BLaER1 treated with 17β-estradiol and CSF1 and Interleukin-3, amounts not matched to agents 10 nM and 100 nM (cell line): Measurements from ENCODE around the gene ELP5.
A peak's percentile ranks its signal among the peaks of the same experiment; 100 is the strongest.

Experiments
- H3K27ac ChIP-seq, 11 experiments: shearing (Covaris generic); formaldehyde crosslinking; 2 replicates each; pipeline ENCODE4 v1.8.1; 2022
- H3K27me3 ChIP-seq, 11 experiments: shearing (Covaris generic); formaldehyde crosslinking; 2 replicates each; pipeline ENCODE4 v1.8.1; 2022
- H3K36me3 ChIP-seq, 11 experiments: shearing (Covaris generic); formaldehyde crosslinking; 2 replicates each; pipeline ENCODE4 v1.8.1; 2022
- H3K4me1 ChIP-seq, 10 experiments: shearing (Covaris generic); formaldehyde crosslinking; 2 replicates each; pipeline ENCODE4 v1.8.1; 2022
- H3K4me2 ChIP-seq, 11 experiments: shearing (Covaris generic); formaldehyde crosslinking; 2 replicates each; pipeline ENCODE4 v1.8.1; 2022
- H3K4me3 ChIP-seq, 10 experiments: shearing (Covaris generic); formaldehyde crosslinking; 2 replicates each; pipeline ENCODE4 v1.8.1; 2022
- H3K9ac ChIP-seq, 11 experiments: shearing (Covaris generic); formaldehyde crosslinking; 2 replicates each; pipeline ENCODE4 v1.8.1; 2022
- H3K9me3 ChIP-seq, 11 experiments: shearing (Covaris generic); formaldehyde crosslinking; replicated peaks in 1 of 11; 2 replicates each; pipeline ENCODE4 v1.8.1; 2022
- H4K20me1 ChIP-seq, 11 experiments: shearing (Covaris generic); formaldehyde crosslinking; 2 replicates each; pipeline ENCODE4 v1.8.1; 2022
- Cebpa-rat ChIP-seq, 11 experiments: shearing (Covaris generic); IDR thresholded peaks; 2 replicates each; pipeline ENCODE4 v1.8.1; 2022

Gene ELP5

DNA sequence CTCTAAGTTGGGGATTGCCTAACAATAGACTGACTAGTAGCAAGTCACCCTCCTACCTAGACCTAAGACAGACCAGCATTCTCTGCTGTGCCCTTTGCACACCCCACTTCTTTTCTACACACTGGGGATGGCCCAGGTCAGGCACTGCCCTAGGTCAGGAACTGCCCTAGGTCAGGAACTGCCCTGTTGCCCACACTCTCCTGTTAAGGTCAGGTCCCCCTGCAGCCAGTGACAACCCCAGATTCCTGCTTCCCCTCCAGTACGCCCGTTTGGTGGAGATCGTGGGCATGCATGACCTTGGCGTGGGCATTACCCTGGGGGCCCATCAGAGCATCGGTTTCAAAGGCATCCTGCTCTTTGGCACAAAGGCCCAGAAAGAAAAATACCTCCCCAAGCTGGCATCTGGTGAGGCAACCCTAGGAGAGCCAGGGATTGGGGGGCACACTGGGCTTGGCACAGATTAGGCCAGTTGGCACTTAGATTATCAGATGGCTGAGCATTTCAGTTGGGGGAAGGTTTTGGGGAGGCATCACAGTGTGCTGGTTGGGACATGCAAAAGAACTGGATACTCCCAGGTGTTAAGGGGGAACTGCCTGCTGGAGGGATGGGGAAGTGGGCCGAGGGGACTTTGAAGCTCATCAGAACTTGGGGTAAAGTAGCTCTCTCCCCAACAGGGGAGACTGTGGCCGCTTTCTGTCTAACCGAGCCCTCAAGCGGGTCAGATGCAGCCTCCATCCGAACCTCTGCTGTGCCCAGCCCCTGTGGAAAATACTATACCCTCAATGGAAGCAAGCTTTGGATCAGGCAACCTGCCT lies 30.5 kb upstream of the ELP5 start:
- Histone ChIP-seq H3K4me1 (peaks cover 38 to 58% (median 47%) of the 10 kb centered on the region in 10 experiments), H3K4me3 (peak overlapping the region in 9 of 10 experiments; percentile 88 to 99 (median 94); a peak in 12 of 20 replicates), H3K27me3 (no peaks in the 10 kb centered on the region), H3K9ac (peak overlapping the region; percentile 11 to 95 (median 90); a peak in 19 of 22 replicates), H3K4me2 (peak overlapping the region; percentile 94 to 100 (median 97)), H4K20me1 (peaks cover 16 to 68% (median 46%) of the 10 kb centered on the region in 11 experiments; a peak in 20 of 22 replicates), H3K9me3 (no peaks in the 10 kb centered on the region), H3K36me3 (peaks cover 50 to 57% (median 52%) of the 10 kb centered on the region in 11 experiments), H3K27ac (0 out of 22 replicates have a peak overlapping the region, but pooled peaks of 1 of the 11 experiments have one; percentile 89)
- no peak for TF ChIP-seq Cebpa-rat (IDR thresholded peaks at IDR 0.05)

- Histone ChIP-seq H3K27ac (0 out of 22 replicates have a peak overlapping the region, but pooled peaks of 1 of the 11 experiments have one; percentile 6), H3K4me2 (peak overlapping the region in 7 of 11 experiments; percentile 95 to 99 (median 97); a peak in 8 of 22 replicates)
These were observed 29.7 kb upstream of the ELP5 start for GRCh38 chr17:7222093-7222971.

GRCh38 chr17:7222972-7223292 lies 29.1 kb upstream of the ELP5 start:
- Histone ChIP-seq H4K20me1 (peaks cover 14 to 80% (median 44%) of the 10 kb centered on the region in 11 experiments; a peak in 20 of 22 replicates), H3K9ac (peak overlapping the region in 6 of 11 experiments; percentile 18 to 95 (median 93); a peak in 7 of 22 replicates), H3K27me3 (no peaks in the 10 kb centered on the region), H3K4me3 (no peak overlapping the region), H3K4me1 (peaks cover 31 to 49% (median 42%) of the 10 kb centered on the region in 10 experiments), H3K4me2 (no peak overlapping the region), H3K27ac (no peak overlapping the region), H3K36me3 (peaks cover 64 to 72% (median 67%) of the 10 kb centered on the region in 11 experiments), H3K9me3 (no peaks in the 10 kb centered on the region)
- TF ChIP-seq Cebpa-rat (IDR thresholded peaks at IDR 0.05) = no peak

More at GRCh38 chr17:7222093-7222971, 29.7 kb upstream of the ELP5 start:
- Histone ChIP-seq H3K27me3 (no peaks in the 10 kb centered on the region), H3K9me3 (no peaks in the 10 kb centered on the region), H4K20me1 (peaks cover 14 to 74% (median 44%) of the 10 kb centered on the region in 11 experiments; a peak in 20 of 22 replicates), H3K9ac (peak overlapping the region in 9 of 11 experiments; percentile 57 to 95 (median 93); a peak in 13 of 22 replicates), H3K4me3 (no peak overlapping the region), H3K36me3 (peaks cover 58 to 66% (median 61%) of the 10 kb centered on the region in 11 experiments), H3K4me1 (peaks cover 34 to 53% (median 46%) of the 10 kb centered on the region in 10 experiments)
- no peak for TF ChIP-seq Cebpa-rat (IDR thresholded peaks at IDR 0.05)

DNA sequence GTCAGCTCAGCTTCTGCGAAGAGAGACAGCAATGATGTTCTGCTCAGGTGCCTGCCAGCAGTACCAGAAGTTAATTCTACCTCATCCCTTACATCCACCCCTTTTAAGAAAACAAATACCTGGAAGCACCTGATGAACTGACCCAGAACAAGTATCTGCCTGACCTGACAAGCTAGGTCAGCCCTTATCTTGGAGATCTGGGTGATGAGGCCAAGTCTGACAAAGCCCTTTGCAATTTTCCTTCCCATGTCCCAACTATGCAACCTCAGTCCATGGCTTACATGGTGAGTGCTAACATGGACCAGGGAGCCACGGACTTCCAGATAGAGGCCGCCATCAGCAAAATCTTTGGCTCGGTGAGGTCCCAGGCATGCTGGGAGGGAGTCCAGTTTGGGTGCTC lies 28.6 kb upstream of the ELP5 start:
- Histone ChIP-seq H3K4me2 (no peak overlapping the region), H4K20me1 (peaks cover 14 to 81% (median 44%) of the 10 kb centered on the region in 11 experiments; a peak in 20 of 22 replicates), H3K27me3 (no peaks in the 10 kb centered on the region), H3K27ac (no peak overlapping the region), H3K4me1 (peaks cover 26 to 45% (median 40%) of the 10 kb centered on the region in 10 experiments), H3K9ac (peak overlapping the region in 7 of 11 experiments; percentile 11 to 95 (median 36); a peak in 7 of 22 replicates), H3K9me3 (no peaks in the 10 kb centered on the region), H3K36me3 (peaks cover 68 to 76% (median 71%) of the 10 kb centered on the region in 11 experiments), H3K4me3 (no peak overlapping the region)
- TF ChIP-seq Cebpa-rat (IDR thresholded peaks at IDR 0.05) = no peak

DNA sequence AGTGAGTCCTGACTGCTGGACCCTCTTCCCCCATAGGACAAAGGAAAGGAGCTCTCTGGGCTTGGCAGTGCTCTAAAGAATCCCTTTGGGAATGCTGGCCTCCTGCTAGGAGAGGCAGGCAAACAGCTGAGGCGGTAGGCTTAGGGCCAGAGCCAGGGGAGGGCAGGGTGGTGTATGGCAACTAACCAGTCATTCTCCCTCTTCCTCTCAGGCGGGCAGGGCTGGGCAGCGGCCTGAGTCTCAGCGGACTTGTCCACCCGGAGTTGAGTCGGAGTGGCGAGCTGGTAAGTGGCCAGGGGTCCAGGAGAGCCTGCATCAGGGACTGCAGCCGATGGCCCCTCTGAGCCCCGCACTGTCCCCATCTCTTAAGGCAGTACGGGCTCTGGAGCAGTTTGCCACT lies 27.9 kb upstream of the ELP5 start:
- TF ChIP-seq Cebpa-rat (IDR thresholded peaks at IDR 0.05) = no peak
- Histone ChIP-seq H3K4me1 (peaks cover 19 to 37% (median 34%) of the 10 kb centered on the region in 10 experiments), H3K9me3 (no peaks in the 10 kb centered on the region), H3K4me2 (no peak overlapping the region), H4K20me1 (peaks cover 14 to 83% (median 44%) of the 10 kb centered on the region in 11 experiments; a peak in 20 of 22 replicates), H3K36me3 (peaks cover 76 to 83% (median 79%) of the 10 kb centered on the region in 11 experiments), H3K9ac (peak overlapping the region in 3 of 11 experiments; percentile 10 to 36 (median 11); a peak in 3 of 22 replicates), H3K27ac (no peak overlapping the region), H3K27me3 (no peaks in the 10 kb centered on the region), H3K4me3 (no peak overlapping the region)

DNA sequence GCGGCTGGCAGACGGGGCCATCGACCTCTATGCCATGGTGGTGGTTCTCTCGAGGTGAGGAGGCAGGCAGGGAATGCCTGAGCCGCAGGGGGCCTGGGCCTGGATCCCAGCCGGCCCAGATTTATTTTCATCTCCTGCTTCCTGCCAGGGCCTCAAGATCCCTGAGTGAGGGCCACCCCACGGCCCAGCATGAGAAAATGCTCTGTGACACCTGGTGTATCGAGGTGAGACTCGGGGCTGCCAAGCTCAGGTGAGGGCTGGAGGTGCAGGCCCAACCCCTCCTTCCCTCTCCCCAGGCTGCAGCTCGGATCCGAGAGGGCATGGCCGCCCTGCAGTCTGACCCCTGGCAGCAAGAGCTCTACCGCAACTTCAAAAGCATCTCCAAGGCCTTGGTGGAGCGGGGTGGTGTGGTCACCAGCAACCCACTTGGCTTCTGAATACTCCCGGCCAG lies 27.3 kb upstream of the ELP5 start:
- Histone ChIP-seq H3K9me3 (no peaks in the 10 kb centered on the region), H3K27me3 (no peaks in the 10 kb centered on the region), H3K36me3 (peaks cover 82 to 89% (median 84%) of the 10 kb centered on the region in 11 experiments), H3K4me1 (peaks cover 14 to 32% (median 29%) of the 10 kb centered on the region in 10 experiments), H3K4me3 (no peak overlapping the region), H3K4me2 (no peak overlapping the region), H4K20me1 (peaks cover 14 to 88% (median 46%) of the 10 kb centered on the region in 11 experiments; a peak in 20 of 22 replicates), H3K9ac (peak overlapping the region in 7 of 11 experiments; percentile 1 to 50 (median 26); a peak in 7 of 22 replicates), H3K27ac (peak overlapping the region in 1 of 11 experiments; percentile 1; a peak in 1 of 22 replicates)
- no peak for TF ChIP-seq Cebpa-rat (IDR thresholded peaks at IDR 0.05)

GRCh38 chr17:7225711-7226331 lies 26.2 kb upstream of the ELP5 start:
- Histone ChIP-seq H3K4me2 (no peak overlapping the region), H3K27me3 (no peaks in the 10 kb centered on the region), H3K27ac (peak overlapping the region in 1 of 11 experiments; percentile 17; a peak in 1 of 22 replicates), H3K4me3 (no peak overlapping the region), H3K9ac (peak overlapping the region in 6 of 11 experiments; percentile 20 to 50 (median 34); a peak in 6 of 22 replicates), H3K4me1 (peaks cover 8 to 31% (median 23%) of the 10 kb centered on the region in 10 experiments; a peak in 19 of 20 replicates), H3K36me3 (peaks cover 92 to 100% (median 96%) of the 10 kb centered on the region in 11 experiments), H4K20me1 (peaks cover 18 to 93% (median 49%) of the 10 kb centered on the region in 11 experiments; a peak in 21 of 22 replicates), H3K9me3 (no peaks in the 10 kb centered on the region)
- TF ChIP-seq Cebpa-rat (IDR thresholded peaks at IDR 0.05) = no peak
